ENCODE data around the gene SPACA7.

Gene SPACA7

GRCh38 chr13:112469071-112469745, 93.1 kb downstream of the SPACA7 start:
- DNase-seq: no peak

GRCh38 chr13:112473818-112474217, 97.7 kb downstream of the SPACA7 start:
- no peak for DNase-seq

DNA sequence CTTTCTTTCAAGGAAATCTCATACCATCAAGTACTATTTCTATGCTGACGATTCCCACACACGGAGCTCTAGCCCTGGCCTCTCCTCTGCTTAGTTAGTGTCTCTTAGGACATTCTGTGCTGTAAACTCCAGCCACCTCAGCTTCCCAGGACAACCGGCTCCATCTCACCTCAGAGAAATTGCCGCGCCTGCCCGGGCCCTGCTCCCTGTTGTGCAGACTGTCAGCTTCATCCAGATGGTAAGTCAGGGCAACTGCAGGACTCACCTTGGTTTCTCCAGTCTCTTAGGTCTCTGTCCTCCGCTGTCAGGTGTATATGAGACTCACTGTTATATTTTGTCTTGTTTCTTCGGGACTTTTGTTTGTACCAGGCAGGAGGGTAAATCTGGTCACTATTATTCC, 98.7 kb downstream of the SPACA7 start:
- no peak for DNase-seq

- DNase-seq: no peak
Measured at GRCh38 chr13:112475889-112476288, 99.7 kb downstream of the SPACA7 start.

- no peak for DNase-seq
Measured at GRCh38 chr13:112477070-112477619, 101.0 kb downstream of the SPACA7 start.

DNA sequence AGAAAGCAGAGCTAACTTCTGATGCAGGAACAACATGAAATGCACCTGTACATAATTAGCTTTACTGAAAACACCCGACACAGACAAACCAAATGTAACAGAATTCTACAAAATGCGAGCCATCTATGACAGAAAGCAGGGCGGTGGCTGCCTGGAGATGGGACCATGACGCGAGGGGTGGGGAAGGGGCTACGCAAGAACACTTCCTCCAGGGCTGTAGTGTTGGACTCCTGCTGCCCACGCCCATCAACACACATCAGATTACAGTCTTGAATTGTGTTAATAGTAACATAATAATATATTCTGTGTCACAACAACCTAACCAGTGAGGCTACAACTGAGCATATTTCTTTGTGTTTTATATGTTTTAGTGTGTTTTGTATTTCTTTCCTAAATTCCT, 103.2 kb downstream of the SPACA7 start:
- no peak for DNase-seq

GRCh38 chr13:112481458-112481857, 105.3 kb downstream of the SPACA7 start:
- no peak for DNase-seq

DNA sequence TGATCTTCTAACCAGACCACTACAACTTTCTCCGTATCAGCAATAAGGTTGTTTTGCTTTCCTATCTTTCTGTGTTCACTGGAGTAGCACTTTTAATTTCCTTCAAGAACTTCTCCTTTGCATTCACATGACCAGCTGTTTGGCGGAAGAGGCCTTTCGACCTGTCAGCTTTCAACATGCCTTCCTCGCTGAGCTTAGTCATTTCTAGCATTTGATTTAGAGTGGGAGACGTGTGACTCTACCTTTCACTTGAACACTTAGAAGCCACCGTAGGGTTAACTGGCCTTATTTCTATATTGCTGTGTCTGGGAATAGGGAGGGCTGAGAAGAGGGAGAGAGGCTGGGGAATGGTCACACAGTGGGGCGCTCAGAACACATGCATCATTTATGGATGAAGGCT, 107.1 kb downstream of the SPACA7 start:
- no peak for DNase-seq
